Measurements from ENCODE around the gene NFE2.

GRCh38 chr12:54262403-54262925, 38.4 kb downstream of the NFE2 start:
- TF ChIP-seq CTCF (conservative IDR thresholded peaks at IDR 0.05) (no peak), ZFX (IDR thresholded peaks at IDR 0.05) (no peak)

Data from C4-2B (cell line).